HG02970 (cell line): ENCODE results near the gene MALSU1.

Experiments
- ATAC-seq: cut with Tn5 transposase; IDR thresholded peaks from one replicate; pipeline ENCODE4 v1.9.1; 2021; ENCODE audit warnings: mild to moderate bottlenecking, moderate library complexity, moderate number of reproducible peaks; ENCODE audit not compliant: unreplicated experiment, low FRiP score

Gene MALSU1

GRCh38 chr7:23334482-23335056 is 35.4 kb downstream of the MALSU1 start:
- ATAC-seq, result no peak

- no peak for ATAC-seq
Measured at GRCh38 chr7:23335136-23335535, 36.0 kb downstream of the MALSU1 start.

- ATAC-seq, result no peak
Measured at GRCh38 chr7:23335621-23336020, 36.5 kb downstream of the MALSU1 start.

- no peak for ATAC-seq
Measured at GRCh38 chr7:23336086-23336485, 36.9 kb downstream of the MALSU1 start.

- no peak for ATAC-seq
Measured at GRCh38 chr7:23336799-23337283, 37.7 kb downstream of the MALSU1 start.

- ATAC-seq, result no peak
Measured at GRCh38 chr7:23337374-23337773, 38.2 kb downstream of the MALSU1 start.

GRCh38 chr7:23338439-23338838 is 39.3 kb downstream of the MALSU1 start:
- no peak for ATAC-seq

GRCh38 chr7:23338863-23339262 is 39.7 kb downstream of the MALSU1 start:
- ATAC-seq, result no peak

- no peak for ATAC-seq
Measured at GRCh38 chr7:23341846-23342598, 42.9 kb downstream of the MALSU1 start.

- ATAC-seq, result no peak
Measured at GRCh38 chr7:23343102-23343501, 44.0 kb downstream of the MALSU1 start.

GRCh38 chr7:23343806-23344475 is 44.8 kb downstream of the MALSU1 start:
- no peak for ATAC-seq

GRCh38 chr7:23345601-23346000 is 46.5 kb downstream of the MALSU1 start:
- no peak for ATAC-seq

- ATAC-seq, result no peak
Measured at GRCh38 chr7:23346316-23346715, 47.2 kb downstream of the MALSU1 start.

GRCh38 chr7:23347033-23347681 is 48.0 kb downstream of the MALSU1 start:
- no peak for ATAC-seq

GRCh38 chr7:23347682-23348180 is 48.6 kb downstream of the MALSU1 start:
- no peak for ATAC-seq

GRCh38 chr7:23349484-23350157 is 50.5 kb downstream of the MALSU1 start:
- ATAC-seq, result no peak

- no peak for ATAC-seq
Measured at GRCh38 chr7:23350466-23350865, 51.3 kb downstream of the MALSU1 start.

GRCh38 chr7:23353172-23353571 is 54.0 kb downstream of the MALSU1 start:
- ATAC-seq, result no peak

GRCh38 chr7:23356168-23356567 is 57.0 kb downstream of the MALSU1 start:
- ATAC-seq, result no peak

GRCh38 chr7:23356726-23357125 is 57.6 kb downstream of the MALSU1 start:
- ATAC-seq, result no peak
